CD4-positive, CD25-positive, alpha-beta regulatory T cell (primary cell): ENCODE measurements around the gene TTYH3. TPM values are rescaled to one million over a fixed set of nuclear protein-coding genes. Genes with fewer than 3 reads are reported as not detected.
A peak's percentile ranks its signal among the peaks of the same experiment; 100 is the strongest.
"Not testable (repeated sequence)": the region's sequence is repeated elsewhere in the genome, so short reads cannot be mapped to it uniquely, and the experiment has no call there.

Experiments
- ATAC-seq, 2 donors: fragments of 150-1000 bp; cut with Tn5 transposase; one replicate each; pipeline ENCODE4 v1.10.0; 2021; ENCODE audit warnings: low read depth in 2 of 2, moderate number of reproducible peaks in 2 of 2, moderate library complexity in 1 of 2
- DNase-seq, 3 donors: peaks; one replicate each; pipeline versions ENCODE4 v3.0.0 to v3.0.0-alpha.2; 2012 to 2022; ENCODE audit warnings: mixed read lengths in 1 of 3
- H3K27ac ChIP-seq: one replicate; pipeline ENCODE4 v1.7.0; 2013; ENCODE audit warnings: mild to moderate bottlenecking, low read length; ENCODE audit not compliant: insufficient read depth, poor library complexity, severe bottlenecking
- H3K27me3 ChIP-seq: one replicate; pipeline ENCODE4 v1.7.0; 2013; ENCODE audit warnings: low read length; ENCODE audit not compliant: control insufficient read depth, insufficient read depth
- H3K36me3 ChIP-seq: one replicate; pipeline ENCODE4 v1.7.0; 2013; ENCODE audit warnings: mild to moderate bottlenecking, low read length, moderate library complexity; ENCODE audit not compliant: control insufficient read depth, insufficient read depth
- H3K4me1 ChIP-seq: 2 replicates; pipeline ENCODE4 v1.7.0; 2013; ENCODE audit warnings: mild to moderate bottlenecking, low read length; ENCODE audit not compliant: insufficient read depth, control insufficient read depth, poor library complexity, severe bottlenecking
- H3K4me3 ChIP-seq: one replicate; pipeline ENCODE4 v1.7.0; 2013; ENCODE audit warnings: low read depth, mild to moderate bottlenecking, low read length, moderate library complexity
- H3K9me3 ChIP-seq, 2 experiments: 1 replicate in 1 of 2; 2 replicates in 1 of 2; pipeline ENCODE4 v1.7.0; 2013; ENCODE audit warnings: low read length in 2 of 2, mild to moderate bottlenecking in 1 of 2, moderate library complexity in 1 of 2; ENCODE audit not compliant: control insufficient read depth in 2 of 2
- H3K27ac Mint-ChIP-seq, 3 donors: one replicate each; pipeline ENCODE4 v1.8.0; 2020 to 2022; ENCODE audit warnings: mild to moderate bottlenecking in 3 of 3, mixed read lengths in 3 of 3, moderate library complexity in 2 of 3
- H3K27me3 Mint-ChIP-seq: one replicate; pipeline ENCODE4 v1.8.0; 2022; ENCODE audit warnings: mild to moderate bottlenecking, mixed read lengths
- H3K36me3 Mint-ChIP-seq: one replicate; pipeline ENCODE4 v1.8.0; 2020; ENCODE audit warnings: mixed read lengths
- H3K4me1 Mint-ChIP-seq, 4 donors: one replicate each; pipeline ENCODE4 v1.8.0; 2020 to 2022; ENCODE audit warnings: mixed read lengths in 4 of 4, mild to moderate bottlenecking in 1 of 4
- H3K4me3 Mint-ChIP-seq, 4 donors: one replicate each; pipeline ENCODE4 v1.8.0; 2020 to 2022; ENCODE audit warnings: mild to moderate bottlenecking in 4 of 4, mixed read lengths in 4 of 4, moderate library complexity in 3 of 4
- H3K9me3 Mint-ChIP-seq, 7 donors: one replicate each; pipeline ENCODE4 v1.8.0; 2020 to 2022; ENCODE audit warnings: mixed read lengths in 7 of 7, mild to moderate bottlenecking in 3 of 7, moderate library complexity in 2 of 7
- polyA plus RNA-seq, 4 donors: library from polyadenylated mRNA; unstranded; fragments of 300-500 nt; fragmentation: Illumina TruSeq; gene quantifications; one replicate each; pipeline ENCODE4 v1.2.3, GENCODE V29; 2021
- total RNA-seq: library from RNA; stranded (reverse); gene quantifications from one replicate; pipeline ENCODE4 v1.2.3, GENCODE V29; 2022

Gene TTYH3
- total and polyA plus RNA-seq, 5 donors from 2014 or later = 0.56 to 20.0 (median 1.4) TPM

DNA sequence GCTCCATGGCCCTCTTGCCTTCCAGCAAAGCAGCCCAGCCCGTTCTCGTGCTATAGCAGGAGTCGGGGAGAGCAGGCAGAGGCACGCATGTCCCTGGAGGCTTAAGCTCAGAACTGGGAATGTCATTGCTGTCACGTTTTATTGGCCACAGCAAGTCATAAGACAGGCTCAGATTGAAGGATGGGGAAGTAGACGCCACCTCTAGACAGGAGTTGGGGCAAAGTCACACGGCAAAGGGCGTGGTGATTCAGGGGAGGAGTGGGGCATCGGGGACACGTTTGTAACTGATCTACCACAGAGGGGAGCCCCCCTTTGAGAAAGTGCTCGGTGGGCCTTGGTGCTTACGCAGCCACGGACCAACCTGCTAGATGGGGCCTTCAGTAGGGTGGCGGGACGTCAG is 46.7 kb downstream of the TTYH3 start:
- not testable (repeated sequence) for H3K9me3 Mint-ChIP-seq, H3K27me3 Mint-ChIP-seq, ATAC-seq

DNA sequence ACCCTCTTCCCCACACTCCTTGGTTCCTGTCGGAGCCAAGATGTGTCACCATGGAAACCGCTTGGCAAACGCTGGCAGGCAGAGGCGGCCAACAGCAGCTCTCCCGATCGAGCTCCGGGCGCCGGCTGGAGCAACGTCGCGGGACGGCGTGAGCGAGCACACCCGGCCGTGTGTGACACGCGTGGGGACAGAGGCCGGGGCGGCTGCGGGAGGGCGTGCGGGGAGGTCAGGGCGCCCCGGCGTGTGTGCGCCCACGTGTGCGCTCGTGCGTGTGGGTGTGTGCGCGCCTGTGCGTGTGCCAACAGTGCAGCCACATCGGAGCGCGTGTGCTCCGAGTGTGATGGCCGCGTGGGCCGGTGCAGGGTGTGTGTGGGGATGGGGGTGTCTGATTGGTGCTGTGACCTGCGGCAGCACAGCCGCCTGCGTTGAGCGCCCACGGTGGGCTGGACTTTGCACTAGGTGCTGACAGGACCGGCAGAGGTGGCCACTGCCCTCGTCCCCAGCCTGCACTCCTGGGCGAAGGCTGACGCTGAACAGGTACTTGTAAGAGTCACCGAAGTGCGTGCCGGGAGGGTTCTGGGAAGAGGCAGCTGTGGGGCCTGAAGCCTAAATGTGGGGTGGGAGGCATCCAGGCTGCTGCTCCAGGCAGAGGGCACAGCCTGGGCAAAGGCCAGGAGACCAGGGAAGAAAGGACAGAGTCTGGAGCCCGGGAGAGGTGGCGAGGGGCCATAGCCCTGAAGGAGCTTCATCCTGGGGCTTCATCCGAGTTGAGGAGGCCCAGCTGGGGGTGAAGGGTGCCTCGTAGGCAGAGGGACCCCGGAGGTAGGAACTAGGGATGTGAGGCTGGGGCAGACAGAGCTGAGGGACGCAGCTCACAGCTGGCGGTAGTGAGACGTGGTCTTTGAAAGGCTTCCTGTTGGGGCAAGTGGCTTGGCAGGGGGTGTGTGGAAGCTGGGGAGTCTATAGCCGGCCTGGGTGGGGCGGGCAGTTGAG is 47.6 kb downstream of the TTYH3 start:
- H3K9me3 ChIP-seq, H3K27me3 Mint-ChIP-seq, H3K4me3 ChIP-seq, H3K4me1 ChIP-seq, H3K27me3 ChIP-seq, H3K4me1 Mint-ChIP-seq, H3K9me3 Mint-ChIP-seq, H3K36me3 Mint-ChIP-seq, H3K4me3 Mint-ChIP-seq, ATAC-seq, H3K27ac ChIP-seq, H3K36me3 ChIP-seq, H3K27ac Mint-ChIP-seq, DNase-seq: not testable (repeated sequence)

More for the DNA sequence above, 46.7 kb downstream of the TTYH3 start:
- H3K27me3 ChIP-seq, H3K4me3 Mint-ChIP-seq, H3K4me1 ChIP-seq, H3K9me3 ChIP-seq, H3K27ac ChIP-seq, H3K36me3 ChIP-seq, DNase-seq, H3K4me3 ChIP-seq, H3K36me3 Mint-ChIP-seq, H3K27ac Mint-ChIP-seq, H3K4me1 Mint-ChIP-seq: not testable (repeated sequence)

DNA sequence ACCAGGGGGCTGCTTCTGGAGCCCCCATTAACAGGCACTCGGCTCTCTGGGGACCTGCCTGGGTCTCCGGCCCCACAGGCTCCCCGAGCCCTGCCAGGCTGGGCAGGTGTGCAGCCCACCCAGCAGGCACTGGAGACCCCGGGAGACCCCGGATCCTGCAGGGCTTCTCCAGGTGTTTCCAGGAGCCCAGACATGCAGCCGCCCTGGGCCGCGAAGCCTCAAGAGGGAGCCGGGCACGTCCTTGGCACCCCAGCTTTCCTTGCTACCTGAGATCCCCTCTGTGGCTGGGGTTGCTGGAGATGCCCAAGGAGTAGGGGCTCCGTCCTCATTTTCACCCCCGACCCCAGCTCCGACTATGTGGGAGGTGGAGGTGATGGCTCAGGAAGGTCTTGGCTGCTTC is 48.5 kb downstream of the TTYH3 start:
- no peaks in the 10 kb centered on the region for H3K4me1 ChIP-seq
- Mint-ChIP-seq H3K4me3 (no peak overlapping the region), H3K36me3 (no peaks in the 10 kb centered on the region), H3K27me3 (peaks cover 9% of the 10 kb centered on the region), H3K9me3 (peaks cover 0 to 1% (median 0%) of the 10 kb centered on the region in 7 donors), H3K4me1 (no peaks in the 10 kb centered on the region), H3K27ac (no peak overlapping the region)
- H3K36me3 ChIP-seq = no peaks in the 10 kb centered on the region
- DNase-seq = no peak
- no peak for ATAC-seq
- no peaks in the 10 kb centered on the region for H3K27me3 ChIP-seq
- no peak overlapping the region for H3K4me3 ChIP-seq
- H3K27ac ChIP-seq = no peak overlapping the region
- no peaks in the 10 kb centered on the region for H3K9me3 ChIP-seq

DNA sequence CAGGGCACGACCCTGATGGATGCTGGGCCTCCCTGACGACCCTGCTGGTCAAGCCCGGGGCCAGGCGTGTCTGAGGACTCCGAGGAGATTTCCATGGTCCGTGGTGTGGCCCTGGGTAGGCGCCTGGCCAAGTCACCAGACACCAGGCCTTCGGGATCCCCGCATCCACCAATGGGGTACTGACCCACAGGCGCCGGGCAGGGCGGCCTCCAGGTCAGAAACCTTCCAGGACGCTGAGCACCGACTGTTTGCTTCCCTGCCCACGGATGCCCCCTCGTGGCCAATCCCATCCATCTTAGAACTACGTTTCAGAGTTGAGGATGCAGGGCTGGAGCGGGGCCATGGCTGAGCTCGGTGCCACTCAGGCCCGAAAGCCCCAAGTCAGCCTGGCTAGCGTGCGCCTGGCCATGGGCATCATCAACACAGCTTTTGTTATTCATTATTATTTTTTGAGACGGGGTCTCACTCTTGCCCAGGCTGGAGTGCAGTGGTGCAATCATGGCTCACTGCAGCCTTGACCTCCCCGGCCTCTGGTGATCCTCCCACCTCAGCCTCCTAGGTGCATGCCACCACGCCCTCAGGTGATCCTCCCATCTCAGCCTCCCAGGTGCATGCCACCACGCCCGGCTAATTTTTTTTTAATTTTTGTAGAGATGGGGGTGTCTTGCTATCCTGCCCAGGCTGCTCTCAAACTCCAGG is 49.2 kb downstream of the TTYH3 start:
- DNase-seq (peak; percentile 22 to 55 (median 27)), ATAC-seq (no peak)
- Histone ChIP-seq H3K9me3 (no peaks in the 10 kb centered on the region), H3K4me3 (no peak overlapping the region), H3K27ac (no peak overlapping the region), H3K27me3 (peaks cover 2% of the 10 kb centered on the region), H3K36me3 (no peaks in the 10 kb centered on the region), H3K4me1 (no peaks in the 10 kb centered on the region)
- Mint-ChIP-seq H3K27me3 (peaks cover 9% of the 10 kb centered on the region), H3K4me3 (no peak overlapping the region), H3K4me1 (peaks cover 0 to 1% (median 0%) of the 10 kb centered on the region in 4 donors), H3K36me3 (no peaks in the 10 kb centered on the region), H3K9me3 (peaks cover 0 to 1% (median 0%) of the 10 kb centered on the region in 7 donors), H3K27ac (no peak overlapping the region)

DNA sequence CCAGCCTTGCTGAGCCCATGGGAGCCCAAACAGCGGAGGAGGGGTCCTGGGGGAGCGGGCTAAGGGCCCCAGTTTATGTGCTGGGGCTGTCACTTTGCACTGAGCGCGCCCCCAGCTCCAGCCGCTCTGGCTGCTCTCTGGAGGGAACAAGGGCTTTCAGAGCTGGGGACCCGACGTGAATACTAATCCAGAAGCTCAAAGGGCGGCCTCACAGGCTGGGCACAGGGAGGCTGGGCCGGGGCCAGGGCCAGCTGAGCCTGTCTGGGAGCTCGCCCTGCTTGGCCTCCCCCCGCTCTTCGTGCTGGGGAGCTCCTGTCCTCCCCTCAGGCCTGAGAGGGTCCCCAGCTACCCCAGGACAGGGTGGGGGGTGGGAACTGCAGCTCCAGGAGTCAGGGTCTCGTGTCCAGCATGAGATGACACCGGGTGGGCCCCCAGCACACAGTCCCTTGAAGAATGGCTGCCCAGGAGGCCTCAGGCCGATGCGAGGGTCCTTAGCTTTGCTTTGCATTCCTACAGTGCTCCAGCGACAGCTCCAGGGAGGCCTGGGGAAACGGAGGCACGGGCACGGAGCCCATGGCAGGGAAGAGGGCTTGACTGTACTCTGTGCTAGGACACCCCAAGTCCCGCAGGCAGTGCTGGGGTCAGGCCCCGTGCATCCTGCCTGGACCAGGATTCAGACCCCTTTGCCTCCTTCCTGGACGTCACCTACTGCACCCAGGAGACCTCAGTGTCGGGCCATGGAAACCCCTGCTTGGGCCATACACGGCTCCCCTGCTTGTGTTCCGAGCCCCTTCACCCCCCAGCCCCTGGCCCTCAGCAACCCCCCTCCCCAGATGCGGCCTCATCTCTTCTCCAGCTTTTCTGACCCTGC is 50.4 kb downstream of the TTYH3 start:
- no peaks in the 10 kb centered on the region for H3K9me3 ChIP-seq
- ATAC-seq = no peak
- H3K36me3 ChIP-seq = no peaks in the 10 kb centered on the region
- Mint-ChIP-seq H3K36me3 (no peaks in the 10 kb centered on the region), H3K4me3 (no peak overlapping the region), H3K9me3 (peaks cover 0 to 1% (median 0%) of the 10 kb centered on the region in 7 donors), H3K27ac (no peak overlapping the region), H3K4me1 (peaks cover 0 to 2% (median 0%) of the 10 kb centered on the region in 4 donors), H3K27me3 (peaks cover 13% of the 10 kb centered on the region)
- DNase-seq = no peak
- H3K4me3 ChIP-seq = no peak overlapping the region
- H3K27ac ChIP-seq = no peak overlapping the region
- no peaks in the 10 kb centered on the region for H3K4me1 ChIP-seq
- peaks cover 7% of the 10 kb centered on the region for H3K27me3 ChIP-seq

DNA sequence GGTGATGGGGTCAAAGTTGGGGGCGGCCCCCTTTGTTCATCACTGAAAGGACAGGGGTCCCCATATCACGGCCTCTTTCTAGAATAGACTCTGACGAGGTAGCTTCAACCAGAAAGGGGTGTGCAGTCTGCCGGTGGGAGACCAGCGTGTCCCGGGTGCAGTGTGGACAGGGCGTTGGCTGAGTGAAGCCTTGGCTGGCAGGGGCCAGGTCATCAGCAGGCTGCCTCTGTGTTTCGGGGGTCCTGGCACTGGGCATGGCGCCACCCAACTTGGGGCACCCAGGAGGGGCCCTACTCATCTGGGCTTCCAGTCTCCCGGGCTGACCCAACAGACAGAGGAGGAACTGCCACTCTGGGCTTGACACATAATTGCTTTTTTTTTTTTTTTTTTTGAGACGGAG is 52.7 kb downstream of the TTYH3 start:
- Mint-ChIP-seq H3K27me3 (peaks cover 24% of the 10 kb centered on the region), H3K36me3 (no peaks in the 10 kb centered on the region), H3K4me3 (no peak overlapping the region), H3K9me3 (peaks cover 0 to 1% (median 0%) of the 10 kb centered on the region in 7 donors), H3K27ac (no peak overlapping the region), H3K4me1 (peaks cover 0 to 10% (median 6%) of the 10 kb centered on the region in 4 donors)
- ATAC-seq (no peak), DNase-seq (no peak)
- Histone ChIP-seq H3K27ac (no peak overlapping the region), H3K36me3 (no peaks in the 10 kb centered on the region), H3K27me3 (peaks cover 12% of the 10 kb centered on the region), H3K4me3 (no peak overlapping the region), H3K9me3 (no peaks in the 10 kb centered on the region), H3K4me1 (peaks cover 16% of the 10 kb centered on the region)

DNA sequence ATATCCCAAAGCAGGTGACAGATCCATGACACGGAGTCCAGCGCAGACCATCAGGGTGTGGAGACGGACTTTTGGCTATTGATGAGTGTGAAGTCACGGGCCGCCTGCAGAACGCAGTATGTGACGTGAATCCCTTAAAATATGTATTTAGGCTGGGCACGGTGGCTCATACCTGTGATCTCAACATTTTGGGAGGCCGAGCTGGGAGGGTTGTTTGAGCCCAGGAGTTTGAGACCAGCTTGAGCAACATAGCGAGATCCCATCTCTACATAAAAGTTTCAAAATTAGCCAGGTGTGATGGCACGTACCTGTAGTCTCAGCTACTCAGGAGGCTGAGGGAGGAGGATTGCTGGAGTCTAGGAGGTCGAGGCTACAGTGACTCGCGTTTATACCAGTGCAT is 54.3 kb downstream of the TTYH3 start:
- Histone ChIP-seq H3K27me3 (peaks cover 18% of the 10 kb centered on the region), H3K4me3 (no peak overlapping the region), H3K9me3 (no peaks in the 10 kb centered on the region), H3K4me1 (peaks cover 16% of the 10 kb centered on the region), H3K27ac (no peak overlapping the region), H3K36me3 (no peaks in the 10 kb centered on the region)
- no peak for DNase-seq
- Mint-ChIP-seq H3K27me3 (peaks cover 36% of the 10 kb centered on the region), H3K9me3 (peaks cover 0 to 1% (median 0%) of the 10 kb centered on the region in 7 donors), H3K4me1 (peaks cover 0 to 20% (median 6%) of the 10 kb centered on the region in 4 donors), H3K36me3 (no peaks in the 10 kb centered on the region), H3K27ac (no peak overlapping the region), H3K4me3 (no peak overlapping the region)
- ATAC-seq = no peak
